KOPT-K1 (cell line): ENCODE data around the gene BTN3A1.
"Not testable (repeated sequence)": the region's sequence is repeated elsewhere in the genome, so short reads cannot be mapped to it uniquely, and the experiment has no call there.

ENCODE experiments used
- H3K27ac ChIP-seq: fragments of 200-600 bp; sonication (generic); 2 replicates; pipeline ENCODE4 v1.5.1; 2016; ENCODE audit warnings: antibody characterized with exemption, mild to moderate bottlenecking, low read depth, low read length; ENCODE audit not compliant: poor library complexity, severe bottlenecking
- H3K36me3 ChIP-seq: fragments of 200-600 bp; sonication (generic); 2 replicates; pipeline ENCODE4 v1.5.1; 2017; ENCODE audit warnings: antibody characterized with exemption, mild to moderate bottlenecking, low read length, moderate library complexity; ENCODE audit not compliant: insufficient read depth
- H3K9me3 ChIP-seq: fragments of 200-600 bp; sonication (generic); 2 replicates; pipeline ENCODE4 v1.5.1; 2017; ENCODE audit warnings: antibody characterized with exemption, low read length, mild to moderate bottlenecking; ENCODE audit not compliant: insufficient read depth, poor library complexity, severe bottlenecking

BTN3A1 gene

GRCh38 chr6:26367114-26367513 is 35.0 kb upstream of the BTN3A1 start:
- Histone ChIP-seq H3K36me3 (peaks cover 30% of the 10 kb centered on the region; the same call in 1 of the 2 replicates), H3K27ac (peak overlapping the region; percentile 24), H3K9me3 (no peaks in the 10 kb centered on the region)

GRCh38 chr6:26371813-26372212 is 30.3 kb upstream of the BTN3A1 start:
- not testable (repeated sequence) for H3K27ac ChIP-seq, H3K9me3 ChIP-seq
- peaks cover 60% of the 10 kb centered on the region for H3K36me3 ChIP-seq

GRCh38 chr6:26372308-26373144 is 29.5 kb upstream of the BTN3A1 start:
- Histone ChIP-seq H3K36me3 (peaks cover 65% of the 10 kb centered on the region), H3K27ac (no peak overlapping the region)

DNA sequence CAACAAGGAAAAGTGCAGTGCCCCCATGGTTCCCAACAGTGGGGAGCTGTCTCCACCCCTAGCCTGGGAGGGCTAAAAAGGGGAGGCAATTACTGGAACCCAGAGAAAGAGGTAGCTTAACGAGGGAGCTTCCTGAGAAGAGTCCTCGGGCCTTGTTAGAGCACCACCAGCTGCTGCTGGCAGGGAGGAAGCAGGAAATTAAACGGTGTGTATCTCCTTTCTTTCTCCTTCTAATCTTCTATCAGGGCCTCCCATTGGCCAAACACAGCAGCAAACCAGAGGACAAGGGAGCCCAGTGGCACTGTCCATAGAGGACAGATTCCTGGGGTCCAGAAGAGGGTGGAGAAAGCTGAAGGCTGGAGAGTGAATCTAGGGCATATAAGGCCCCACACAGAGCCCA is 26.8 kb upstream of the BTN3A1 start:
- peaks cover 50% of the 10 kb centered on the region for H3K36me3 ChIP-seq
- no peaks in the 10 kb centered on the region for H3K9me3 ChIP-seq
- H3K27ac ChIP-seq, result peak overlapping the region; percentile 58

More at GRCh38 chr6:26372308-26373144, 29.5 kb upstream of the BTN3A1 start:
- no peaks in the 10 kb centered on the region for H3K9me3 ChIP-seq

- Histone ChIP-seq H3K36me3 (peaks cover 29% of the 10 kb centered on the region), H3K9me3 (no peaks in the 10 kb centered on the region), H3K27ac (no peak overlapping the region)
Measured at GRCh38 chr6:26377719-26378118, 24.4 kb upstream of the BTN3A1 start.

- peaks cover 25% of the 10 kb centered on the region for H3K36me3 ChIP-seq
- H3K27ac ChIP-seq, H3K9me3 ChIP-seq: not testable (repeated sequence)
Measured at GRCh38 chr6:26378143-26378542, 23.9 kb upstream of the BTN3A1 start.

DNA sequence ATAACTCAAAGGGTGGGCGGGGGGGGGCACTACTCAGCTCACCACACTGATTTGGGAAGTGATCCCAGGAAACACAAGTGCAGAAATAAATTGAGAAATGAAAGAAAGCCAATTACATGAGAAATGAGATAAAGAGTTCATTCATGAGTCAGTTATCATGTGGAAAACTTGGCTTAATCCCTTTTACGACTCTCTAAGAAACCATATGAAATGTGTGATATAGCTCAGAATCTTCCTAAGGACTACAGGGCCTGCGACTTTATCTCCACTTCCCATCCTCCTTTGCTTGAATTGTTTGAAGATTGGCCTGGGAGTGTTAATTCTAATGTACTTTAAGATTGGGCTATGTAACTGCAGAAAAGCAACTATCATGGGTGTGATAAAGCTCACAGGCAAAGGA is 22.8 kb upstream of the BTN3A1 start:
- H3K36me3 ChIP-seq, result peaks cover 18% of the 10 kb centered on the region; the same call in 1 of the 2 replicates
- H3K27ac ChIP-seq, result no peak overlapping the region
- no peaks in the 10 kb centered on the region for H3K9me3 ChIP-seq

- H3K27ac ChIP-seq, result no peak overlapping the region
- no peaks in the 10 kb centered on the region for H3K9me3 ChIP-seq
- peaks cover 13% of the 10 kb centered on the region; the same call in 1 of the 2 replicates for H3K36me3 ChIP-seq
Measured at GRCh38 chr6:26379740-26380139, 22.3 kb upstream of the BTN3A1 start.

DNA sequence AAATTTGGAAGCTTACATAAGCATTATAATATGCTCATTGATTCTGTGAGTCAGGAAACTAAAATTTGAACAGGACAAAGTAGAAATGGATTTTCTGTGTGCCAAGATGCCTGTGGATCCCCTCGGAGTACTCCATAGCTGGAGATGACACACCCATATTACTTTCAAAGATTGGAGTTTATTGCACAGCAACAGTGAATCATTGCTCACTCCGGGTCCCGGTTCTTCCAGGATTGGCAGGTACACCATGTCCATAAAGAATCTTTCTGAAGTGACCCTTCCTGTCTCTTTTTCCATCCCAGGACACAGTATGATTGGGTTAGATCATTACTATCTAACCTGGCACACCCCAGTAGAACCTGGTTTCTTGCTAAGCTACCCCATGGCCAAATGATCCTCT is 21.8 kb upstream of the BTN3A1 start:
- Histone ChIP-seq H3K27ac (no peak overlapping the region), H3K36me3 (0 out of 2 replicates have a peak, but pooled peaks cover 10% of the 10 kb centered on the region), H3K9me3 (no peaks in the 10 kb centered on the region)

- H3K9me3 ChIP-seq, result no peaks in the 10 kb centered on the region
- 0 out of 2 replicates have a peak, but pooled peaks cover 2% of the 10 kb centered on the region for H3K36me3 ChIP-seq
- H3K27ac ChIP-seq, result no peak overlapping the region
Measured at GRCh38 chr6:26382121-26382520, 20.0 kb upstream of the BTN3A1 start.

GRCh38 chr6:26383624-26384417 is 18.3 kb upstream of the BTN3A1 start:
- H3K27ac ChIP-seq, result peak overlapping the region; percentile 61
- H3K36me3 ChIP-seq, result no peaks in the 10 kb centered on the region
- H3K9me3 ChIP-seq, result no peaks in the 10 kb centered on the region

DNA sequence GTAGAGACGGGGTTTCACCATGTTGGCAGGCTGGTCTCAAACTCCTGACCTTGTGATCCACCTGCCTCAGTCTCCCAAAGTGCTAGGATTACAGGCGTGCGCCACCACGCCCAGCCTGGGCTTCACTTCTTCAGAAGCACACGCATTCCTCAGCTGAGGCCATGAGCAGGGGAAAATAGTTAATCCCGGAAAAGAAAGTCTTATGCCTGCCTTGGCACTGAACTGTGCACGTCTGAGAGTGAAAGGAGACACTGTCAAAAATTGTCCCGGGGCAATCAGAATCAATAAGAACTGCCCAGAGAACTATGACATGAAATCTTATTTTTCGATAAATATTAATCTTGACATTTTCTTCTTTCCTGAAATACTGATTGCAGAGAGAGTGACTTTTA is 16.3 kb upstream of the BTN3A1 start:
- H3K36me3 ChIP-seq, result peaks cover 15% of the 10 kb centered on the region
- H3K27ac ChIP-seq, result no peak overlapping the region
- no peaks in the 10 kb centered on the region for H3K9me3 ChIP-seq

GRCh38 chr6:26387565-26387964 is 14.5 kb upstream of the BTN3A1 start:
- Histone ChIP-seq H3K36me3 (peaks cover 32% of the 10 kb centered on the region), H3K27ac (no peak overlapping the region)

GRCh38 chr6:26388014-26388413 is 14.1 kb upstream of the BTN3A1 start:
- Histone ChIP-seq H3K27ac (no peak overlapping the region), H3K9me3 (no peaks in the 10 kb centered on the region), H3K36me3 (peaks cover 36% of the 10 kb centered on the region)

More at GRCh38 chr6:26387565-26387964, 14.5 kb upstream of the BTN3A1 start:
- H3K9me3 ChIP-seq, result no peaks in the 10 kb centered on the region

DNA sequence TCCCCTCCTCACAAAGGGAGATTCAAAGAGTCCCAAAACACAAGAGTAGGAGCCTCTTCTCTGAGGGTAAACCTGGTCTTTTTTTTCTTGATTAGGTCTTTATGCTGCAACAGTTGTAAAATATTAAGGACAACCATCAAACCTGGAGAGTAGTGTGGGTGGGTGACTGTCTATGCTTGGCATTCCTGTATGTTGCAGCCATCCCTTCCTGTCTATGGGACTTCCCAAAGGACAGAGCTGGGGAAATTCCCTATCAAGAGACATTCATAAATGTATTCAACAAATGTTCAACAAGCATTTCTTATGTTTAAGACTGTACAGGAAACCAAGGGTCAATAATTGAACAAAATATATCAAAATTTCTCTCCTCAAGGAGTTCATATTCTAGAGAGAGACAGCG is 13.6 kb upstream of the BTN3A1 start:
- H3K9me3 ChIP-seq, result no peaks in the 10 kb centered on the region
- H3K27ac ChIP-seq, result no peak overlapping the region
- H3K36me3 ChIP-seq, result peaks cover 38% of the 10 kb centered on the region
